Activated T-cell treated with anti-CD3 and anti-CD28 coated beads, Interleukin-2, amount 50 U/mL, for 72 hours (primary cell): ENCODE measurements around the gene ZBTB7C. TPM values are rescaled to one million over a fixed set of nuclear protein-coding genes. Genes with fewer than 3 reads are reported as not detected.

Experiments
- ATAC-seq, 2 donors: fragments of 150-1000 bp; cut with Tn5 transposase; replicated peaks in 1 of 2; 2 replicates each; pipeline ENCODE4 v1.10.0; 2021; ENCODE audit warnings: moderate library complexity in 2 of 2, mild to moderate bottlenecking in 1 of 2
- DNase-seq, 2 donors: peaks; one replicate each; pipeline ENCODE4 v3.0.0; 2021 to 2022; ENCODE audit warnings: mixed read lengths in 1 of 2
- H3K27ac Mint-ChIP-seq: one replicate; pipeline ENCODE4 v1.8.0; 2022; ENCODE audit warnings: mild to moderate bottlenecking, moderate library complexity, mixed read lengths
- H3K27me3 Mint-ChIP-seq: one replicate; pipeline ENCODE4 v1.8.0; 2022; ENCODE audit warnings: low read depth, mixed read lengths
- H3K36me3 Mint-ChIP-seq, 2 donors: one replicate each; pipeline ENCODE4 v1.8.0; 2022; ENCODE audit warnings: mixed read lengths in 2 of 2, mild to moderate bottlenecking in 1 of 2; ENCODE audit not compliant: insufficient read depth in 2 of 2
- H3K4me1 Mint-ChIP-seq: one replicate; pipeline ENCODE4 v1.8.0; 2022; ENCODE audit warnings: low read depth, mixed read lengths
- H3K4me3 Mint-ChIP-seq, 2 donors: one replicate each; pipeline ENCODE4 v1.8.0; 2022; ENCODE audit warnings: mild to moderate bottlenecking in 2 of 2, mixed read lengths in 2 of 2, moderate library complexity in 2 of 2
- H3K9me3 Mint-ChIP-seq, 2 donors: one replicate each; pipeline ENCODE4 v1.8.0; 2022; ENCODE audit warnings: mixed read lengths in 2 of 2
- total RNA-seq, 2 donors: library from RNA; stranded (reverse); gene quantifications; one replicate each; pipeline ENCODE4 v1.2.3, GENCODE V29; 2022

ZBTB7C gene
- total RNA-seq, 2 donors from 2014 or later, result 0.05 TPM; not detected in 1

DNA sequence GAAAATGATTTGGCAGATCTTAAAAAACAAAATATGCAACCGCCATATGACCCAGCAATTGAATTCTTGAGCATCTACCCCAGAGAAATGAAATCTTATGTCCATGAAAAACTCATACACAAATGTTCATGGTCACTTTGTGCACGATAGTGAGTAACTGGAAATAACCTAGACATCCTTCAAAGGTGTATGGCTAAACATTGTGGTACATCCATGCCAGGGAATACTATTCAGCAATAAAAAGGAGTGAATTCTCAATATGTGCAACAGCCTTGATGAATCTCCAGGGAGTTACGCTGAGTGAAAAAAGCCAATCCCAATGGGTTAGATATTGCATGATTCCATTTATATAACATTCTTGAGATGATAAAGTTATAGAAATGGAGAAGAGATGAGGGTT is 366.0 kb downstream of the ZBTB7C start:
- no peak for DNase-seq

GRCh38 chr18:48042431-48042830 is 366.8 kb downstream of the ZBTB7C start:
- H3K27ac Mint-ChIP-seq, result no peak overlapping the region
- H3K9me3 Mint-ChIP-seq, result peaks cover 2 to 3% of the 10 kb centered on the region in 2 donors
- H3K27me3 Mint-ChIP-seq, result peaks cover 6% of the 10 kb centered on the region
- no peak overlapping the region for H3K4me3 Mint-ChIP-seq
- no peak for DNase-seq
- no peaks in the 10 kb centered on the region for H3K4me1 Mint-ChIP-seq
- peaks cover 0 to 1% of the 10 kb centered on the region in 2 donors for H3K36me3 Mint-ChIP-seq
- ATAC-seq, result no peak

More for the DNA sequence above, 366.0 kb downstream of the ZBTB7C start:
- Mint-ChIP-seq H3K4me1 (no peaks in the 10 kb centered on the region), H3K27ac (no peak overlapping the region), H3K4me3 (no peak overlapping the region), H3K27me3 (peaks cover 6% of the 10 kb centered on the region), H3K9me3 (peaks cover 2 to 3% of the 10 kb centered on the region in 2 donors), H3K36me3 (peaks cover 0 to 1% of the 10 kb centered on the region in 2 donors)
- no peak for ATAC-seq

DNA sequence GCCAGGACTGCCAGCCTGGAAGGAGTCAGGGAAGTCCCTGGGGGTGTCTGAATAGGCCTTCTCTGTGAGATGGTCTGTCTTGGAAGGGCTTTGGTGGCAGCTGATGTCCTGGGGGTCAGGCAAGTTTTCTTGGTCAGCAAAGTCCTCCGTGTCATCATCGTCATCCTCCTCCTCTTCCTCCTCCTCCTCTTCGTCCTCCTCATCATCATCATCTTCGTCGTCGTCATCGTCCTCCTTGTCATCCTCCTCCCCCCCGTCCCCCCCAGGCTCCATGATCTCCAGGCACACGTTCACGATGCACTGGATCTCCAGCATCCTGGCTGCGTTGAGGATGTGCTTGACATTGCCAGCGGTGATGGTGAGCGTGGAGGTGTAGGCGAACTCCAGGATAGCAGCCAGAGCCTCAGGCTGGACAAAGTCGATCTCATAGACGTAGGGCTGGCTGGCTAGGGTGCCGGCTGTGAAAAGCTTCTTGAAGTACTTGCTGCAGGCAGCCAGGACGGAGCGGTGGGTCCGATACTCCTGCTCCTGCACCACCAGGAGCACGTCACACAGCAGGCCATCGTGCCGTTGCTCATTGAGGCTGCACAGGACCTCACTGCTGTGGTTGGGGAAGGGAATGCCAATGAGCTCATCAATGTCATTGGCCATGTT is 368.6 kb downstream of the ZBTB7C start:
- H3K27ac Mint-ChIP-seq, result no peak overlapping the region
- DNase-seq (no peak), ATAC-seq (no peak)
- H3K4me3 Mint-ChIP-seq, result no peak overlapping the region
- peaks cover 0 to 1% of the 10 kb centered on the region in 2 donors for H3K36me3 Mint-ChIP-seq
- H3K4me1 Mint-ChIP-seq, result no peaks in the 10 kb centered on the region
- peaks cover 1 to 2% of the 10 kb centered on the region in 2 donors for H3K9me3 Mint-ChIP-seq
- H3K27me3 Mint-ChIP-seq, result peaks cover 3% of the 10 kb centered on the region

DNA sequence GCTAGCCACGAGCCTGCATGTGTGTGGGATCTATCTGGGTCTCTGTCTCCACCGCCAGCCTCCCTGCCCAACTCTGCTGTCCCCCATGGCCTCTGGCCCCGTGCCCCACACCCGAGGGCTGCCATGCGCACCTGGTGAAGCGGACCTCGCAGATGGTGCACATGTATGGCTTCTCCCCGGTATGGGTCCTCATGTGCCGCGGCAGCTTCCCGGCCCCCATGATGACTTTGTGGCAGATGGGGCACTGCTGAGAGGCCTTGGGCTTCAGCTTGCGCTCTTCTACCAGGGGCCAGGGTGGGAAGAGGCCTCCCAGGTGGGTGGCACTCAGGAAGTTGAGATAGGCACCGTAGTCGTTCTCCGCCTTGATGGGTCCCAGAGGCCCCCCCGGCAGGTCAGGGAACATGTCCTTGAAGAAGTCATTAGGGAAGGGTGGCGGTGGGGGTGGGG is 369.4 kb downstream of the ZBTB7C start:
- Mint-ChIP-seq H3K27ac (no peak overlapping the region), H3K36me3 (no peaks in the 10 kb centered on the region), H3K27me3 (no peaks in the 10 kb centered on the region), H3K4me3 (no peak overlapping the region), H3K4me1 (no peaks in the 10 kb centered on the region), H3K9me3 (no peaks in the 10 kb centered on the region)
- ATAC-seq (no peak), DNase-seq (no peak)

- no peak for ATAC-seq
- Mint-ChIP-seq H3K4me3 (no peak overlapping the region), H3K27me3 (no peaks in the 10 kb centered on the region), H3K36me3 (no peaks in the 10 kb centered on the region), H3K27ac (no peak overlapping the region), H3K9me3 (no peaks in the 10 kb centered on the region), H3K4me1 (no peaks in the 10 kb centered on the region)
- no peak for DNase-seq
Observed at GRCh38 chr18:48038636-48039035, 370.5 kb downstream of the ZBTB7C start.

DNA sequence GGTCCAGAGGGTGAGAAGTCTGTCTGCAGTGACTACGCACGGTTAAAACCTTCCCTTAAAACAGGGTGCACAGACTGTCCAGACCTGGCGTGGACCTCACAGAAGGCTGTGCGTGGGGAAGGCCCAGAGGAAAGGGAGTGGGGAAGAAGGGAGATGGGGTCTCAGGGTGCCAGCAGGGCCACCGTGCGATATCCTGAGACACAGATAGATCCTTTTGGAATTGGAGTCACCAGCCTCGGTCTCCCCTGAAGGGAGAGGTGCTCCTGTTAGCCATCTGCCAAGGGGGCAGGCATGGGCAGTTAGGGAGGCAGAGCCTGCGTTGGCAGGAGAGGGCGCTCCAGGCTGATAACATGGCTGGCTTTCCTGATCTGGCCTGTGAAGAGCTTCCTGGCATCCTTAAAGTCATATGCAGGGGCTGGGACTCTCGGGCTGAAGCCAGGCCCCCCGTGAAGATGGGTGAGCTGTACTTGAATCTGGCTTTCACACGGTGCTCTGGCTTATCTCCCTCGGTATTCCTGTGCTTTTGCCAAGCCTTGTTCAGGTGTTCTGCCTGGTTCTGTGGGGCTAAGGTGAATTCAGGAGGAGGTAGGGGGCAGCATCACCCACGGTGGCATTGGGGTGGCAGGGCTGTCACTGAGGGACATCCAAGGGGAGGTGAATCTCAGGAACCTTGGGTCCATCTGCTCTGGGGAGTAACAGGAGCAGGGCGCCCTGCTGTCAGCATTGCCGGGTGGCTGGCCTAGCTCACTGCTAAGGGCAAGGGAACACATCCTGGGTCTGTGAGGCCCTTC is 371.5 kb downstream of the ZBTB7C start:
- Mint-ChIP-seq H3K4me3 (no peak overlapping the region), H3K36me3 (no peaks in the 10 kb centered on the region), H3K9me3 (no peaks in the 10 kb centered on the region), H3K27ac (no peak overlapping the region), H3K27me3 (no peaks in the 10 kb centered on the region), H3K4me1 (no peaks in the 10 kb centered on the region)
- ATAC-seq, result no peak
- no peak for DNase-seq

- ATAC-seq (no peak), DNase-seq (no peak)
- no peak overlapping the region for H3K27ac Mint-ChIP-seq
- H3K27me3 Mint-ChIP-seq, result no peaks in the 10 kb centered on the region
- no peaks in the 10 kb centered on the region for H3K4me1 Mint-ChIP-seq
- H3K4me3 Mint-ChIP-seq, result no peak overlapping the region
- no peaks in the 10 kb centered on the region for H3K36me3 Mint-ChIP-seq
- no peaks in the 10 kb centered on the region for H3K9me3 Mint-ChIP-seq
Observed at GRCh38 chr18:48036641-48037421, 372.4 kb downstream of the ZBTB7C start.

DNA sequence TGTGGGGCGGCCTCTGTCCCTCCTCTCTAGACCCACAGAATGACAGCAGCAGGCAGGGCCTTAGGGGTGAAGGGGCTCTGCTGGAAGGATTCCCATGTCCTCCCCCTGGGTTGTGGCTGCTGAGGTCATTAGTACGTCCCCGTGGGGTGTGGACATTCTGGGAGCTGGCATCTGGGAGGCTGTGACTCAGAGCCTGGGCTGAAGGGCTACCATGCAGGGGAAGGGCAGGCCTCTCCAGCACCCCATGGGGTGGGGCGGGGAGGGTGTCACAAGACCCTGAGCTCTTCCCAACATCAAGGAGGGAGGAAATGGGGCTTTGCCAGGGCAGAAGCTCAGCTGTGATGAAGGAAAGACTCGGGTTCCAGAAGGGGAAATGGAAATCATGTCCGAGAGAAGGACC is 373.0 kb downstream of the ZBTB7C start:
- no peak overlapping the region for H3K27ac Mint-ChIP-seq
- no peaks in the 10 kb centered on the region for H3K9me3 Mint-ChIP-seq
- ATAC-seq (no peak), DNase-seq (no peak)
- H3K4me1 Mint-ChIP-seq, result no peaks in the 10 kb centered on the region
- no peaks in the 10 kb centered on the region for H3K27me3 Mint-ChIP-seq
- no peaks in the 10 kb centered on the region for H3K36me3 Mint-ChIP-seq
- no peak overlapping the region for H3K4me3 Mint-ChIP-seq

- no peak for DNase-seq
- no peaks in the 10 kb centered on the region for H3K9me3 Mint-ChIP-seq
- no peaks in the 10 kb centered on the region for H3K27me3 Mint-ChIP-seq
- no peak for ATAC-seq
- H3K4me1 Mint-ChIP-seq, result no peaks in the 10 kb centered on the region
- H3K36me3 Mint-ChIP-seq, result no peaks in the 10 kb centered on the region
- H3K4me3 Mint-ChIP-seq, result no peak overlapping the region
- H3K27ac Mint-ChIP-seq, result no peak overlapping the region
Observed at GRCh38 chr18:48035556-48035860, 373.7 kb downstream of the ZBTB7C start.

GRCh38 chr18:48034651-48035555 is 374.3 kb downstream of the ZBTB7C start:
- Mint-ChIP-seq H3K4me1 (no peaks in the 10 kb centered on the region), H3K4me3 (no peak overlapping the region), H3K9me3 (no peaks in the 10 kb centered on the region), H3K27me3 (no peaks in the 10 kb centered on the region), H3K36me3 (no peaks in the 10 kb centered on the region), H3K27ac (no peak overlapping the region)
- no peak for ATAC-seq
- DNase-seq, result no peak

DNA sequence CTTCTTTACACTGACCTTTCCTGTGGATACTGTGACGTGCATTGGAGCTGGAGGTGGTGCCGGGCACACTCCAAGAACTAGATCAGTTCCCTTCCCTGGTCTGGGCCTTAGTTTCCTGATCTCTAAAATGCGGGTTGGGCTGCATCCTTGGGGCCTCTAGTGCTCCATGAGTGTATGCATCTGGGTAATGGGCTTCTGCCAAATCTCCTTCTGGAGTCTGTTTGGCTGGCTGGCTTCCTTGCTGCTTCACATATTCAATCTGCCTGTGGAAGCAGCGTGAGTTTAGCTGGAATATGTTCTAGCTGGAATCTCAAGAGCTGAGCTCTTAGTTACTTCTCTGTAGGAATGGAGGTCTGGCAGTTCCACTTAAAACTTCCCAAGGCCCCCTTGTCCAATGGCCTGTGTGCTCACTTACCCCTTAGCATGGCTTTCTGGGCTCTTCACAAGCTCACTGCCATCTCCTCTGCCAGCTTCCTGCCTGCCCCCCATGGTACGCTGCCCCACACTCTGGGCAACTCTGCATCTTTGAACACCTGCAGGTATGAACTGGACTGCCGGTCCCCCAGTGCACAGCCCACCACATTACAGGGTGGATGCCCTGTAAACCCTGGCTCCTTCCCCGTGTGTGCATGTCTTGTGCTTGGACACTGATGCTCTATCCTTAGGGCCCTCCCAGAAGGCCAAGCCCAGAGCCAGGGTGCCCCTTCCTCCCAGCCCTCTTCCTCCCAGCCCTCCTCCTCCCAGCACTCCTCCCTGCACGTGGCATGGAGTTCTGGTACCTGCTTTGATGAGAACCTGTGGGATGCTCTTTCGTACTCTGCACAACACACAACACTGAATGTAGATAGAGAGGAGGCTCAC is 375.2 kb downstream of the ZBTB7C start:
- H3K36me3 Mint-ChIP-seq, result no peaks in the 10 kb centered on the region
- no peak for DNase-seq
- H3K9me3 Mint-ChIP-seq, result no peaks in the 10 kb centered on the region
- H3K27ac Mint-ChIP-seq, result no peak overlapping the region
- H3K4me1 Mint-ChIP-seq, result no peaks in the 10 kb centered on the region
- no peaks in the 10 kb centered on the region for H3K27me3 Mint-ChIP-seq
- no peak overlapping the region for H3K4me3 Mint-ChIP-seq
- no peak for ATAC-seq
